WTC11 (cell line): ENCODE results near the gene ARHGEF10L.

Experiments
- ATF2 ChIP-seq: sonication (generic); formaldehyde crosslinking; IDR thresholded peaks from 2 replicates; pipeline ENCODE4 v1.8.1; 2022; ENCODE audit warnings: low read depth, missing genetic modification reagents, borderline replicate concordance
- CTCF ChIP-seq: fragments of 200-600 bp; IDR thresholded peaks from 2 replicates; pipeline ENCODE4 v1.8.0; 2022; ENCODE audit warnings: antibody characterized with exemption
- NFYB ChIP-seq: sonication (generic); formaldehyde crosslinking; conservative IDR thresholded peaks from 2 replicates; pipeline ENCODE4 v1.8.0; 2022; ENCODE audit warnings: low read depth, missing genetic modification reagents
- SMAD4 ChIP-seq: sonication (generic); formaldehyde crosslinking; IDR thresholded peaks from 2 replicates; pipeline ENCODE4 v1.8.0; 2022; ENCODE audit warnings: mild to moderate bottlenecking, missing genetic modification reagents
- ZBTB21 ChIP-seq: sonication (generic); formaldehyde crosslinking; IDR thresholded peaks from 2 replicates; pipeline ENCODE4 v1.8.1; 2023; ENCODE audit warnings: mild to moderate bottlenecking, missing genetic modification reagents, borderline replicate concordance
- TF ChIP-seq, protein P1 (sequence below): sonication (generic); formaldehyde crosslinking; IDR thresholded peaks from 2 replicates; pipeline ENCODE4 v1.8.1; 2022; ENCODE audit warnings: low read depth, mild to moderate bottlenecking, moderate library complexity, missing genetic modification reagents, borderline replicate concordance
- TF ChIP-seq, protein P2 (sequence below): sonication (generic); formaldehyde crosslinking; IDR thresholded peaks from 2 replicates; pipeline ENCODE4 v1.8.0; 2022; ENCODE audit warnings: mild to moderate bottlenecking, missing genetic modification reagents
- TF ChIP-seq, protein P3 (sequence below): fragments of 250-450 bp; sonication (Bioruptor Pico); IDR thresholded peaks from 2 replicates; pipeline ENCODE4 v1.9.0; 2021; ENCODE audit warnings: moderate library complexity, mild to moderate bottlenecking, inconsistent platforms, borderline replicate concordance
- TF ChIP-seq, protein P4 (sequence below): sonication (generic); formaldehyde crosslinking; IDR thresholded peaks from 2 replicates; pipeline ENCODE4 v1.8.1; 2023; ENCODE audit warnings: mild to moderate bottlenecking, missing genetic modification reagents

GRCh38 chr1:17629460-17629859, 90.0 kb downstream of the ARHGEF10L start:
- TF ChIP-seq CTCF (peak; percentile 66; the same call in 1 of the 2 replicates), SMAD4 (CRISPR knock-in tag) (no peak), ZBTB21 (CRISPR knock-in tag) (no peak), ATF2 (no peak), NFYB (CRISPR knock-in tag) (no peak)
- TF ChIP-seq, protein P1, sequence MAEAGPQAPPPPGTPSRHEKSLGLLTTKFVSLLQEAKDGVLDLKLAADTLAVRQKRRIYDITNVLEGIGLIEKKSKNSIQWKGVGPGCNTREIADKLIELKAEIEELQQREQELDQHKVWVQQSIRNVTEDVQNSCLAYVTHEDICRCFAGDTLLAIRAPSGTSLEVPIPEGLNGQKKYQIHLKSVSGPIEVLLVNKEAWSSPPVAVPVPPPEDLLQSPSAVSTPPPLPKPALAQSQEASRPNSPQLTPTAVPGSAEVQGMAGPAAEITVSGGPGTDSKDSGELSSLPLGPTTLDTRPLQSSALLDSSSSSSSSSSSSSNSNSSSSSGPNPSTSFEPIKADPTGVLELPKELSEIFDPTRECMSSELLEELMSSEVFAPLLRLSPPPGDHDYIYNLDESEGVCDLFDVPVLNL (CRISPR knock-in tag), result no peak
- TF ChIP-seq, protein P2, sequence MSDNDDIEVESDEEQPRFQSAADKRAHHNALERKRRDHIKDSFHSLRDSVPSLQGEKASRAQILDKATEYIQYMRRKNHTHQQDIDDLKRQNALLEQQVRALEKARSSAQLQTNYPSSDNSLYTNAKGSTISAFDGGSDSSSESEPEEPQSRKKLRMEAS, result peak; percentile 79
- TF ChIP-seq, protein P3, sequence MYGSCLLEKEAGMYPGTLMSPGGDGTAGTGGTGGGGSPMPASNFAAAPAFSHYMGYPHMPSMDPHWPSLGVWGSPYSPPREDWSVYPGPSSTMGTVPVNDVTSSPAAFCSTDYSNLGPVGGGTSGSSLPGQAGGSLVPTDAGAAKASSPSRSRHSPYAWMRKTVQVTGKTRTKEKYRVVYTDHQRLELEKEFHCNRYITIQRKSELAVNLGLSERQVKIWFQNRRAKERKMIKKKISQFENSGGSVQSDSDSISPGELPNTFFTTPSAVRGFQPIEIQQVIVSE (CRISPR knock-in tag), result no peak
- TF ChIP-seq, protein P4, sequence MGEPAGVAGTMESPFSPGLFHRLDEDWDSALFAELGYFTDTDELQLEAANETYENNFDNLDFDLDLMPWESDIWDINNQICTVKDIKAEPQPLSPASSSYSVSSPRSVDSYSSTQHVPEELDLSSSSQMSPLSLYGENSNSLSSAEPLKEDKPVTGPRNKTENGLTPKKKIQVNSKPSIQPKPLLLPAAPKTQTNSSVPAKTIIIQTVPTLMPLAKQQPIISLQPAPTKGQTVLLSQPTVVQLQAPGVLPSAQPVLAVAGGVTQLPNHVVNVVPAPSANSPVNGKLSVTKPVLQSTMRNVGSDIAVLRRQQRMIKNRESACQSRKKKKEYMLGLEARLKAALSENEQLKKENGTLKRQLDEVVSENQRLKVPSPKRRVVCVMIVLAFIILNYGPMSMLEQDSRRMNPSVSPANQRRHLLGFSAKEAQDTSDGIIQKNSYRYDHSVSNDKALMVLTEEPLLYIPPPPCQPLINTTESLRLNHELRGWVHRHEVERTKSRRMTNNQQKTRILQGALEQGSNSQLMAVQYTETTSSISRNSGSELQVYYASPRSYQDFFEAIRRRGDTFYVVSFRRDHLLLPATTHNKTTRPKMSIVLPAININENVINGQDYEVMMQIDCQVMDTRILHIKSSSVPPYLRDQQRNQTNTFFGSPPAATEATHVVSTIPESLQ, result no peak
